Stimulated activated CD4-positive, alpha-beta T cell treated with anti-CD3 and anti-CD28 coated beads, Interleukin-4, amount 100 ng/mL, for 4 hours (primary cell): ENCODE measurements around the gene GRB2.

Experiments
- DNase-seq, 2 experiments: peaks; one replicate each; pipeline ENCODE4 v3.0.0-alpha.2; 2020

GRB2 gene

GRCh38 chr17:75271955-75272847 is 133.3 kb downstream of the GRB2 start:
- no peak for DNase-seq

- DNase-seq = peak; percentile 84 to 90
Measured at GRCh38 chr17:75271233-75271954, 134.1 kb downstream of the GRB2 start.

DNA sequence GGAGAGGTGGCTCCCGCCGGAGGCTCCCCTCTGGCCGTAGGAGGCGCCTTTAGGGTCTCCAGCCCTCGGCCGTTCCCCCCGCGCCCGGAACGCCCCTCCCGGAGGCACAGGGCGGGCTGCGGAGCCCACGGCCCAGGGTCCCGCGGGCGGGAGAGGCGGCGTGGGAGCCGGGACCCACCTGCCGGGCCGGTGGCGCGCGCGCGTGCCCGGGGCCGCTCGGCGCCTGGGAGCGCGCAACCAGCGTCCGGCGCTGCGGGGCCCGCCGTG is 134.6 kb downstream of the GRB2 start, which contains the start of gene MIF4GD:
MIF4GD (minus strand) TSS at position 266 of the 267 bp plus-strand sequence. CDS start 1,036 bp downstream, outside the sequence.
- no peak for DNase-seq

- peak; percentile 33 to 60 for DNase-seq
Measured at GRCh38 chr17:75270218-75270965, 135.1 kb downstream of the GRB2 start.

GRCh38 chr17:75269844-75270217 is 135.6 kb downstream of the GRB2 start:
- no peak for DNase-seq
